Panc1 (cell line): ENCODE results near the gene FAR2. TPM values are rescaled to one million over a fixed set of nuclear protein-coding genes. Genes with fewer than 3 reads are reported as not detected.
"Not testable (repeated sequence)": the region's sequence is repeated elsewhere in the genome, so short reads cannot be mapped to it uniquely, and the experiment has no call there.

Experiments
- ATAC-seq: fragments of 200-7000 bp; cut with Tn5 transposase; 2 replicates; pipeline ENCODE4 v1.9.1; 2020; ENCODE audit warnings: mild to moderate bottlenecking, moderate library complexity
- BruUV-seq: library from RNA; stranded (reverse); fragments of 400-500 nt; replicated peaks from 2 replicates; lab custom pipeline; 2021; lab: Mats Ljungman, UMichigan
- CTCF ChIA-PET: fragments of 300-600 bp; sonication (Branson Sonifier 250); formaldehyde crosslinking; loops from one replicate; lab custom pipeline; 2022; ENCODE audit warnings: antibody characterized with exemption; lab: Charles Lee
- POLR2A ChIA-PET: fragments of 300-600 bp; sonication (Branson Sonifier 250); formaldehyde crosslinking; loops from one replicate; lab custom pipeline; 2022; ENCODE audit warnings: antibody characterized with exemption; lab: Charles Lee
- DNase-seq: peaks from one replicate; pipeline ENCODE4 v3.0.0-alpha.2; 2010; ENCODE audit warnings: low read depth, low spot score
- H3K27ac ChIP-seq: 2 replicates; pipeline ENCODE4 v1.5.1; 2011; ENCODE audit warnings: mild to moderate bottlenecking, low read length, inconsistent platforms
- H3K27me3 ChIP-seq: fragments of 200-500 bp; sonication (Bioruptor generic); 2 replicates; pipeline ENCODE4 v1.6.0; 2014; ENCODE audit warnings: low read length, inconsistent platforms; ENCODE audit not compliant: control insufficient read depth, insufficient read depth
- H3K36me3 ChIP-seq: fragments of 200-500 bp; sonication (Bioruptor generic); 2 replicates; pipeline ENCODE4 v1.5.1; 2014; ENCODE audit warnings: inconsistent platforms, mild to moderate bottlenecking, low read length, moderate library complexity; ENCODE audit not compliant: control insufficient read depth, insufficient read depth
- H3K4me1 ChIP-seq: 2 replicates; pipeline ENCODE4 v1.5.1; 2011; ENCODE audit warnings: inconsistent platforms, mild to moderate bottlenecking, low read length, moderate library complexity; ENCODE audit not compliant: control insufficient read depth, insufficient read depth
- H3K4me3 ChIP-seq, 2 experiments: 2 replicates each; pipeline ENCODE4 v1.5.1; 2011 to 2012; ENCODE audit warnings: low read depth in 2 of 2, low read length in 2 of 2, mild to moderate bottlenecking in 2 of 2, inconsistent platforms in 1 of 2, moderate library complexity in 1 of 2
- H3K9me3 ChIP-seq: fragments of 200-500 bp; sonication (Bioruptor generic); 2 replicates; pipeline ENCODE4 v1.5.1; 2014; ENCODE audit warnings: low read depth, mild to moderate bottlenecking, inconsistent platforms, low read length, moderate library complexity; ENCODE audit not compliant: control insufficient read depth, insufficient read depth
- CTCF ChIP-seq: fragments of 450-650 bp; IDR thresholded peaks from 2 replicates; pipeline ENCODE4 v1.5.1; 2017; ENCODE audit warnings: mild to moderate bottlenecking
- POLR2AphosphoS5 ChIP-seq: IDR thresholded peaks from 2 replicates; pipeline ENCODE4 v1.6.1; 2012; ENCODE audit warnings: mild to moderate bottlenecking, low read depth, low read length, moderate library complexity
- REST ChIP-seq, 2 experiments: IDR thresholded peaks; 2 replicates each; pipeline ENCODE4 v1.6.1; 2011 to 2012; ENCODE audit warnings: low read depth in 2 of 2, control low read depth in 1 of 2, low read length in 1 of 2, mild to moderate bottlenecking in 1 of 2, moderate library complexity in 1 of 2; ENCODE audit not compliant: insufficient read depth in 1 of 2
- SIN3A ChIP-seq: IDR thresholded peaks from 2 replicates; pipeline ENCODE4 v1.6.1; 2012; ENCODE audit warnings: low read depth, mild to moderate bottlenecking, low read length, moderate library complexity, borderline replicate concordance; ENCODE audit not compliant: insufficient read depth
- TCF7L2 ChIP-seq: IDR thresholded peaks from 2 replicates; pipeline ENCODE4 v1.6.1; 2011; ENCODE audit warnings: mild to moderate bottlenecking, low read depth, low read length, inconsistent platforms
- in situ Hi-C: cut with HindIII; loops from 2 replicates; pipeline ENCODE4 v1.10.0; 2016; ENCODE audit warnings: low sequenced_read_pairs, low pct_unique_long_range_greater_than_20kb
- intact Hi-C: fragments of 100-400 bp; cut with micrococcal nuclease; formaldehyde crosslinking; loops from one replicate; pipeline ENCODE4 v1.10.0; 2022; ENCODE audit not compliant: unreplicated experiment
- total RNA-seq: library from RNA; stranded (reverse); gene quantifications from one replicate; pipeline ENCODE4 v1.2.1, GENCODE V29; 2021; ENCODE audit not compliant: unreplicated experiment

The FAR2 gene
- total RNA-seq, 1 experiment from 2014 or later: 6.2 TPM

- TF ChIP-seq TCF7L2: no peak
- DNase-seq (no peak), ATAC-seq (no peak)
- ChIA-PET CTCF (no interaction called here), POLR2A (no interaction called here)
- Histone ChIP-seq H3K36me3 (no peaks in the 10 kb centered on the region), H3K9me3 (no peaks in the 10 kb centered on the region), H3K4me1 (no peaks in the 10 kb centered on the region), H3K27ac (no peak overlapping the region), H3K27me3 (no peaks in the 10 kb centered on the region), H3K4me3 (no peak overlapping the region)
- intact Hi-C loops: no loop called here
- no TSS peak for BruUV-seq
- in situ Hi-C loops: no loop called here
Observed at GRCh38 chr12:29288031-29288430, 139.0 kb downstream of the FAR2 start.

GRCh38 chr12:29290475-29290874 lies 141.4 kb downstream of the FAR2 start:
- intact Hi-C loops, H3K4me1 ChIP-seq, H3K4me3 ChIP-seq, CTCF ChIA-PET, H3K27me3 ChIP-seq, POLR2A ChIA-PET, H3K36me3 ChIP-seq, DNase-seq, ATAC-seq, in situ Hi-C loops, BruUV-seq, H3K27ac ChIP-seq, H3K9me3 ChIP-seq: not testable (repeated sequence)

- CTCF ChIA-PET: no interaction called here
- Histone ChIP-seq H3K4me1 (no peaks in the 10 kb centered on the region), H3K36me3 (no peaks in the 10 kb centered on the region), H3K27me3 (no peaks in the 10 kb centered on the region), H3K27ac (no peak overlapping the region), H3K4me3 (no peak overlapping the region), H3K9me3 (no peaks in the 10 kb centered on the region)
- ATAC-seq (no peak), DNase-seq (no peak)
- BruUV-seq: no TSS peak
- in situ Hi-C loops: no loop called here
- TF ChIP-seq TCF7L2 (no peak), SIN3A (no peak), REST (IDR thresholded peaks at IDR 0.05; ENCODE audit: insufficient read depth in 1 of 2, low read depth in 2 of 2, low read length in 1 of 2) (no peak), CTCF (no peak), POLR2AphosphoS5 (no peak)
- intact Hi-C loops: no loop called here
- POLR2A ChIA-PET: no interaction called here
Observed at GRCh38 chr12:29291226-29291625, 142.1 kb downstream of the FAR2 start.
